HCT116 (cell line): ENCODE measurements around the gene CA12.

Experiments
- EZH2 ChIP-seq: fragments of 200-600 bp; sonication (generic); IDR thresholded peaks from 2 replicates; pipeline ENCODE4 v1.6.1; 2017; ENCODE audit warnings: antibody characterized with exemption, mixed run types
- EZH2phosphoT487 ChIP-seq: fragments of 200-600 bp; IDR thresholded peaks from 2 replicates; pipeline ENCODE4 v1.6.1; 2018; ENCODE audit warnings: antibody characterized with exemption, borderline replicate concordance
- FOSL1 ChIP-seq: IDR thresholded peaks from 2 replicates; pipeline ENCODE4 v1.6.1; 2012; ENCODE audit warnings: low read depth
- POLR2A ChIP-seq: IDR thresholded peaks from 2 replicates; pipeline ENCODE4 v1.7.0; 2011; ENCODE audit warnings: borderline replicate concordance; ENCODE audit not compliant: insufficient read depth, insufficient read length; ENCODE audit errors: extremely low read depth
- SIN3A ChIP-seq: IDR thresholded peaks from 2 replicates; pipeline ENCODE4 v1.6.1; 2012; ENCODE audit warnings: low read depth
- YY1 ChIP-seq: IDR thresholded peaks from 2 replicates; pipeline ENCODE4 v1.6.1; 2011; ENCODE audit warnings: low read length, low read depth, moderate library complexity, mild to moderate bottlenecking; ENCODE audit not compliant: insufficient replicate concordance; ENCODE audit errors: extremely low read depth
- ZNF274 ChIP-seq: fragments of 200-500 bp; sonication (Bioruptor generic); IDR thresholded peaks from 2 replicates; pipeline ENCODE4 v1.6.1; 2014; ENCODE audit warnings: mild to moderate bottlenecking, low read depth, low read length, inconsistent platforms
- TF ChIP-seq, protein P1 (sequence below), 3 experiments: fragments of 200-600 bp in 1 of 3; sonication (generic) in 1 of 3; IDR thresholded peaks in 2 of 3; conservative IDR thresholded peaks in 1 of 3; 2 replicates each; pipeline ENCODE4 v1.5.1; 2012 to 2017; ENCODE audit warnings: low read depth in 2 of 3, low read length in 2 of 3, antibody characterized with exemption in 1 of 3, borderline replicate concordance in 1 of 3, control low read depth in 1 of 3, mild to moderate bottlenecking in 1 of 3, mixed read lengths in 1 of 3, mixed run types in 1 of 3, moderate library complexity in 1 of 3; ENCODE audit not compliant: insufficient read depth in 1 of 3
- TF ChIP-seq, protein P2 (sequence below): IDR thresholded peaks from 2 replicates; pipeline ENCODE4 v1.6.1; 2012
- TF ChIP-seq, protein P3 (sequence below): IDR thresholded peaks from 2 replicates; pipeline ENCODE4 v1.6.1; 2012; ENCODE audit warnings: low read depth

DNA sequence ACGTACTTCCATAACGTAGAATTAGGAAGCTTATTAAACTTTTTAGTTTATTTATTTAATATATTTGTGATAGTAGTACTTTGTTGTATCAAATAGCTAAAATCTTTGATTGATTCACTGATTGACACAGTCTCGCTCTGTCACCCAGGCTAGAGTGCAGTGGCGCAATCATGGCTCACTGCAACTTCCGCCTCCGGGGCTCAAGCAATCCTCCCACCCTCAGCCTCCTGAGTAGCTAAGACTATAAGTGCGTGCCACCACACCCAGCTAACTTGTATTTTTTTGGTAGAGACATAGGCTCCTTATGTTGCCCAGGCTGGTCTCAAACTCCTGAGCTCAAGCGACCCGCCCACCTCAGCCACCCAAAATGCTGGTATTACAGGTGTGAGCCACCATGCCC is 98.5 kb downstream of the CA12 start:
- TF ChIP-seq EZH2: no peak
- TF ChIP-seq, protein P1, sequence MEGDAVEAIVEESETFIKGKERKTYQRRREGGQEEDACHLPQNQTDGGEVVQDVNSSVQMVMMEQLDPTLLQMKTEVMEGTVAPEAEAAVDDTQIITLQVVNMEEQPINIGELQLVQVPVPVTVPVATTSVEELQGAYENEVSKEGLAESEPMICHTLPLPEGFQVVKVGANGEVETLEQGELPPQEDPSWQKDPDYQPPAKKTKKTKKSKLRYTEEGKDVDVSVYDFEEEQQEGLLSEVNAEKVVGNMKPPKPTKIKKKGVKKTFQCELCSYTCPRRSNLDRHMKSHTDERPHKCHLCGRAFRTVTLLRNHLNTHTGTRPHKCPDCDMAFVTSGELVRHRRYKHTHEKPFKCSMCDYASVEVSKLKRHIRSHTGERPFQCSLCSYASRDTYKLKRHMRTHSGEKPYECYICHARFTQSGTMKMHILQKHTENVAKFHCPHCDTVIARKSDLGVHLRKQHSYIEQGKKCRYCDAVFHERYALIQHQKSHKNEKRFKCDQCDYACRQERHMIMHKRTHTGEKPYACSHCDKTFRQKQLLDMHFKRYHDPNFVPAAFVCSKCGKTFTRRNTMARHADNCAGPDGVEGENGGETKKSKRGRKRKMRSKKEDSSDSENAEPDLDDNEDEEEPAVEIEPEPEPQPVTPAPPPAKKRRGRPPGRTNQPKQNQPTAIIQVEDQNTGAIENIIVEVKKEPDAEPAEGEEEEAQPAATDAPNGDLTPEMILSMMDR (IDR thresholded peaks at IDR 0.05 in 2 of 3, conservative IDR thresholded peaks at IDR 0.05 in 1 of 3; ENCODE audit: borderline replicate concordance in 1 of 3, insufficient read depth in 1 of 3, low read depth in 2 of 3, low read length in 2 of 3): no peak
- TF ChIP-seq, protein P2, sequence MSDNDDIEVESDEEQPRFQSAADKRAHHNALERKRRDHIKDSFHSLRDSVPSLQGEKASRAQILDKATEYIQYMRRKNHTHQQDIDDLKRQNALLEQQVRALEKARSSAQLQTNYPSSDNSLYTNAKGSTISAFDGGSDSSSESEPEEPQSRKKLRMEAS: no peak
- TF ChIP-seq, protein P3, sequence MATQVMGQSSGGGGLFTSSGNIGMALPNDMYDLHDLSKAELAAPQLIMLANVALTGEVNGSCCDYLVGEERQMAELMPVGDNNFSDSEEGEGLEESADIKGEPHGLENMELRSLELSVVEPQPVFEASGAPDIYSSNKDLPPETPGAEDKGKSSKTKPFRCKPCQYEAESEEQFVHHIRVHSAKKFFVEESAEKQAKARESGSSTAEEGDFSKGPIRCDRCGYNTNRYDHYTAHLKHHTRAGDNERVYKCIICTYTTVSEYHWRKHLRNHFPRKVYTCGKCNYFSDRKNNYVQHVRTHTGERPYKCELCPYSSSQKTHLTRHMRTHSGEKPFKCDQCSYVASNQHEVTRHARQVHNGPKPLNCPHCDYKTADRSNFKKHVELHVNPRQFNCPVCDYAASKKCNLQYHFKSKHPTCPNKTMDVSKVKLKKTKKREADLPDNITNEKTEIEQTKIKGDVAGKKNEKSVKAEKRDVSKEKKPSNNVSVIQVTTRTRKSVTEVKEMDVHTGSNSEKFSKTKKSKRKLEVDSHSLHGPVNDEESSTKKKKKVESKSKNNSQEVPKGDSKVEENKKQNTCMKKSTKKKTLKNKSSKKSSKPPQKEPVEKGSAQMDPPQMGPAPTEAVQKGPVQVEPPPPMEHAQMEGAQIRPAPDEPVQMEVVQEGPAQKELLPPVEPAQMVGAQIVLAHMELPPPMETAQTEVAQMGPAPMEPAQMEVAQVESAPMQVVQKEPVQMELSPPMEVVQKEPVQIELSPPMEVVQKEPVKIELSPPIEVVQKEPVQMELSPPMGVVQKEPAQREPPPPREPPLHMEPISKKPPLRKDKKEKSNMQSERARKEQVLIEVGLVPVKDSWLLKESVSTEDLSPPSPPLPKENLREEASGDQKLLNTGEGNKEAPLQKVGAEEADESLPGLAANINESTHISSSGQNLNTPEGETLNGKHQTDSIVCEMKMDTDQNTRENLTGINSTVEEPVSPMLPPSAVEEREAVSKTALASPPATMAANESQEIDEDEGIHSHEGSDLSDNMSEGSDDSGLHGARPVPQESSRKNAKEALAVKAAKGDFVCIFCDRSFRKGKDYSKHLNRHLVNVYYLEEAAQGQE: no peak
- TF ChIP-seq POLR2A: no peak
- no peak for TF ChIP-seq ZNF274
- TF ChIP-seq EZH2phosphoT487: no peak
- TF ChIP-seq SIN3A: no peak
- no peak for TF ChIP-seq FOSL1
- TF ChIP-seq YY1: no peak
